ENCODE results near the gene C6orf132. TPM values are rescaled to one million over a fixed set of nuclear protein-coding genes. Genes with fewer than 3 reads are reported as not detected.
"Not testable (repeated sequence)": the region's sequence is repeated elsewhere in the genome, so short reads cannot be mapped to it uniquely, and the experiment has no call there.

Gene C6orf132
- total RNA-seq, 2 experiments from 2014 or later: 0.12 to 0.14 TPM

GRCh38 chr6:42175860-42176259 lies 33.4 kb upstream of the C6orf132 start:
- Mint-ChIP-seq H3K4me1 (ENCODE audit: low read depth) (no peaks in the 10 kb centered on the region), H3K27ac (no peak overlapping the region), H3K27me3 (ENCODE audit: low read depth) (no peaks in the 10 kb centered on the region), H3K36me3 (ENCODE audit: low read depth) (no peaks in the 10 kb centered on the region), H3K9me3 (no peaks in the 10 kb centered on the region), H3K4me3 (no peak overlapping the region)
- intact Hi-C loops (cut with micrococcal nuclease): loop anchor here (5.0 kb wide), 1 partner anchor 41 kb away; the partner anchor contains the start of gene MRPS10
- CTCF ChIA-PET: no interaction called here
- DNase-seq: peak; percentile 13

GRCh38 chr6:42173101-42173500 lies 30.7 kb upstream of the C6orf132 start, which contains the start of gene GUCA1A:
TSS of gene GUCA1A (plus strand) at chr6:42173364. CDS start at chr6:42173614, 250 bp downstream.
- Mint-ChIP-seq H3K27ac (no peak within 1 kb of the TSS), H3K36me3 (ENCODE audit: low read depth) (no peaks in the 10 kb centered on the region), H3K9me3 (no peaks in the 10 kb centered on the region), H3K4me3 (no peak within 1 kb of the TSS), H3K4me1 (ENCODE audit: low read depth) (no peaks in the 10 kb centered on the region), H3K27me3 (ENCODE audit: low read depth) (no peaks in the 10 kb centered on the region)
- intact Hi-C loops (cut with micrococcal nuclease): no loop called here
- CTCF ChIA-PET: interaction anchor here (1.2 kb wide), 1 partner anchor 68 kb away, joined by 3 read pairs; no protein-coding TSS in a partner anchor
- DNase-seq: no peak

DNA sequence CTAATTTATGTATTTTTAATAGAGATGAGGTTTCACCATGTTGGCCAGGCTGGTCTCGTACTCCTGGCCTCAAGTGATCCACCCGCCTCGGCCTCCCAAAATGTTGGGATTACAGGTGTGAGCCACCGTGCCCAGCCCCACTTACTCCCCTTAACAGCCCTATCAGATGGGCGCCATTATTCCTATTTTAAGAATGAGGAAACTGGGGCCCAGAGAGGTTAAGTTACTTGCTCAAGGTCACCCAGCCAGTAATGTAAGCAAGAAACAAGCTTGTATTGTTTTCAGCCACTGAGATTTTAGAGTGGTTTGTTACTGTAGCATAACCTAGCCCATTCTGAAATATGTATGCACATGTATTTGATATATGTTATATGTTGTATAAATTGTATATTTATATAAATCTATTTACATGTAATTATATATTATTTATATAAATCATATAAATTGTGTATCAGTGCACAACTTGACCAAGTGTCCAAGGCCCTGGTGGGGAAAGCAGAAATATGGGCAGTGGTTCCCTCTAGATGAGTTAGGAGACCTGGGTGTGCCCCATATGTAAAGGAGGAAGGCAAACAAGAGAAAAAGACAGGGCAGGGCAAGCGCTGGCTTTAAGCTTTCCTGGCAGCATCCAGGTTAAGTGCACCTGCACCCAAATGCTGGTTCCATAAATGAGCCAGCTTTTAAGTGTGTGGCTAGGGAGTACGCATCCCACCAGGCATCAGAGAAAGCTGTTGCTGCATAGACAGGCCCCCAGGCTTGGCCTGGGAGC lies 29.6 kb upstream of the C6orf132 start:
- intact Hi-C loops (cut with micrococcal nuclease): no loop called here
- Mint-ChIP-seq H3K4me3 (no peak overlapping the region), H3K9me3 (no peaks in the 10 kb centered on the region), H3K27ac (no peak overlapping the region), H3K4me1 (ENCODE audit: low read depth) (no peaks in the 10 kb centered on the region), H3K27me3 (ENCODE audit: low read depth) (no peaks in the 10 kb centered on the region), H3K36me3 (ENCODE audit: low read depth) (no peaks in the 10 kb centered on the region)
- no peak for DNase-seq
- CTCF ChIA-PET: interaction anchor here (0.9 to 1.2 kb wide), 2 partner anchors 8 to 67 kb away, joined by 3 read pairs; no protein-coding TSS in a partner anchor

DNA sequence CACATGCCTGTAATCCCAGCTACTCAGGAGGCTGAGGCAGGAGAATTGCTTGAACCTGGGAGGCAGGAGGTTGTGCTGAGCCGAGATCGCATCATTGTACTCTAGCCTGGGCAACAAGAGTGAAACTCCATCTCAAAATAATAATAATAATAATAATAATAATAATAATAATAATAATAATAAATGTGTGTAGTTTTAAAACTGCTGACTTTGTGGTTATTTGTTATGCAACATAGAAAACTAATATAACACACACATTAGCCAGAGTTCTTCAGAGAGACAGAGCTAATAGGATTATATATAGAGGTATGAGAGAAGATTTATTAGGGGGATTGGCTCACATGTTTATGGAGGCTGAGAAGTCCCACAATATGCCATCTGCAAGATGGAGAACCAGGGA lies 27.4 kb upstream of the C6orf132 start:
- H3K36me3 Mint-ChIP-seq (ENCODE audit: low read depth); intact Hi-C loops (cut with micrococcal nuclease); H3K4me1 Mint-ChIP-seq (ENCODE audit: low read depth); H3K9me3 Mint-ChIP-seq; DNase-seq; H3K27ac Mint-ChIP-seq; H3K27me3 Mint-ChIP-seq (ENCODE audit: low read depth); H3K4me3 Mint-ChIP-seq: not testable (repeated sequence)
- CTCF ChIA-PET: interaction anchor here (0.6 to 3.5 kb wide), 4 partner anchors 18 to 378 kb away, joined by 3 to 17 read pairs (median 4); no protein-coding TSS in a partner anchor

- Mint-ChIP-seq H3K27ac (no peak overlapping the region), H3K27me3 (ENCODE audit: low read depth) (no peaks in the 10 kb centered on the region), H3K36me3 (ENCODE audit: low read depth) (no peaks in the 10 kb centered on the region), H3K9me3 (no peaks in the 10 kb centered on the region), H3K4me1 (ENCODE audit: low read depth) (no peaks in the 10 kb centered on the region), H3K4me3 (no peak overlapping the region)
- intact Hi-C loops (cut with micrococcal nuclease): no loop called here
- CTCF ChIA-PET: interaction anchor here (0.8 to 3.5 kb wide), 5 partner anchors 46 to 379 kb away, joined by 3 to 17 read pairs (median 3); no protein-coding TSS in a partner anchor
- DNase-seq: no peak
Observed at GRCh38 chr6:42168650-42169049, 26.2 kb upstream of the C6orf132 start.

DNA sequence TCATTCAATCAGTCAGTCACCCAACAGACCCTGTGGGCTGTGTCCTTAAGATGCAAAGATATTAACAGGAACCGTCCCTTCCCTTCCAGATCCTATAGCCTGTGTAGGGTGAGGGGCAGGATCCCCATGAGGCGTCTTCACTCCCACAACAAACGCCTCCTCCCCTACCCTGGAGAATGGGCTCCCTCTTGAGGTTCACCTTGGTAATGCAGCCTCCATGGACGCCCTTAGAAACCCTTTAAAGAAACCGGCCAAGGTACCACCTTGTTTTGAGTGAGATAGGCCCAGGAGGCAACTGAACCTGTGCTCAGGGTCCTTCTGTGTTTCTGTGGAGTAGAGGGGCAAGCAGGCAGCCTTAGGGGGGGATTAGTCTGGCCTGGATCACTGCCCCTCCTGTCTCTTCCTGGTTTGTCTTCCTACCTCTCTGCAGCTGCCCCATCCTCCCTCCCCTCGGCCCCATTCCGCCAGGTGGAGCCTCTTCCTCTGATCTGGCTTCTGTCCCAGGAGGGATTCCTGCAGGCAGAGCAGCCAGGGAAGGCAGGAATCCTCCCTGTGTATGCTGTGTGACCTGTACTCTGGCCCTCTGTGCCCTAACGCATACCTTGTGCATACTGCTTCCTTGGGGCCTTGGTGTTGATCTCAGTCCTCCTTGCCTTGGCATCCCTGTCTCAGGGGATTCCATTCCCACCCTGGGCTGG lies 24.2 kb upstream of the C6orf132 start:
- Mint-ChIP-seq H3K9me3 (no peaks in the 10 kb centered on the region), H3K27ac (no peak overlapping the region), H3K36me3 (ENCODE audit: low read depth) (no peaks in the 10 kb centered on the region), H3K4me3 (no peak overlapping the region), H3K4me1 (ENCODE audit: low read depth) (no peaks in the 10 kb centered on the region), H3K27me3 (ENCODE audit: low read depth) (no peaks in the 10 kb centered on the region)
- DNase-seq: peak; percentile 91
- CTCF ChIA-PET: interaction anchor here (1.0 to 3.5 kb wide), 7 partner anchors 21 to 381 kb away, joined by 3 to 17 read pairs (median 3); partner anchors contain the start of gene TAF8
- intact Hi-C loops (cut with micrococcal nuclease): loop anchor here (1.0 kb wide), 7 partner anchors 62 to 563 kb away; partner anchors contain the start of gene PRICKLE4

GRCh38 chr6:42165016-42165415 lies 22.6 kb upstream of the C6orf132 start:
- H3K36me3 Mint-ChIP-seq (ENCODE audit: low read depth): no peaks in the 10 kb centered on the region
- H3K27me3 Mint-ChIP-seq (ENCODE audit: low read depth): no peaks in the 10 kb centered on the region
- intact Hi-C loops (cut with micrococcal nuclease): no loop called here
- H3K4me1 Mint-ChIP-seq (ENCODE audit: low read depth): no peaks in the 10 kb centered on the region
- no peaks in the 10 kb centered on the region for H3K9me3 Mint-ChIP-seq
- H3K4me3 Mint-ChIP-seq: no peak overlapping the region
- no peak for DNase-seq
- no peak overlapping the region for H3K27ac Mint-ChIP-seq
- CTCF ChIA-PET: interaction anchor here (1.0 to 4.1 kb wide), 5 partner anchors 60 to 364 kb away, joined by 3 to 22 read pairs (median 3); partner anchors contain the start of gene TAF8

DNA sequence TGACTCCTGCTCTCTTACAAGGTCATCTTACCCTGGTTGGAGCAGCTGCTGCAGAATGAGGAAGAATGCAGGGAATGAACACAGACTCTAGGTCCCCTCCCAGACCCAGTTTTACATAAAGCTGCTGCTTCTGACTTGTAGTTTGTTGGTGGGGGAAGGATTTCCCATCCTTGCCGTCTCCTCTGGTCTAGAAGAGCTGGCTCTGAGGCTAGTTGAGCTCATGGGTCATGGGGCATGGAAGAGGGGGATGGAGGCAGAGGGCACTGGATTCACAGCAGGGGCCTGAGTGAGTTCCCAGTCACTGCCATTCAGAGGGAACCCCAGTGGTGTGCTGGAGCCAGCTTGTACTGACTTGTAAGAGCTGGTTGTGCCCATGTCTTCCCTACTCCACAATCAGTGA lies 21.6 kb upstream of the C6orf132 start:
- no peaks in the 10 kb centered on the region for H3K9me3 Mint-ChIP-seq
- CTCF ChIA-PET: interaction anchor here (0.6 to 4.1 kb wide), 7 partner anchors 8 to 388 kb away, joined by 3 to 22 read pairs (median 3); no protein-coding TSS in a partner anchor
- H3K4me3 Mint-ChIP-seq: no peak overlapping the region
- H3K27me3 Mint-ChIP-seq (ENCODE audit: low read depth): no peaks in the 10 kb centered on the region
- H3K27ac Mint-ChIP-seq: no peak overlapping the region
- DNase-seq: no peak
- no peaks in the 10 kb centered on the region for H3K4me1 Mint-ChIP-seq (ENCODE audit: low read depth)
- intact Hi-C loops (cut with micrococcal nuclease): no loop called here
- no peaks in the 10 kb centered on the region for H3K36me3 Mint-ChIP-seq (ENCODE audit: low read depth)

DNA sequence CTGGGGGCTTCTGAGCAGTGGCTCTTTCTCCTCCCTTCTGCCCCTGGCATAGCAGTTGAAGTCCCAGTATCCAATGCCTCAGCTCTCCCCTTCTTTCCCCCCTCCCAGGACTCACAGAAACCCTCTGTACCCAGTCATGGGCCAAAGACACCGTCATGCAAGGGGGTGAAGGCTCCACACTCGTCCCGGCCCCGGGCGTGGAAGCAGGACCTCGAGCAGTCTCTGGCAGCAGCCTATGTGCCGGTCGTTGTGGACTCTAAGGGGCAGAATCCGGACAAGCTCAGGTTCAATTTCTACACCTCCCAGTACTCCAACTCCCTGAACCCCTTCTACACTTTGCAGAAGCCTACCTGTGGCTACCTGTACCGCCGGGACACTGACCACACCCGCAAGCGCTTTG lies 20.4 kb upstream of the C6orf132 start:
- H3K27me3 Mint-ChIP-seq (ENCODE audit: low read depth): no peaks in the 10 kb centered on the region

GRCh38 chr6:42162384-42162783 lies 20.0 kb upstream of the C6orf132 start:
- no peak overlapping the region for H3K27ac Mint-ChIP-seq
- H3K36me3 Mint-ChIP-seq (ENCODE audit: low read depth): no peaks in the 10 kb centered on the region
- DNase-seq: no peak
- no peaks in the 10 kb centered on the region for H3K27me3 Mint-ChIP-seq (ENCODE audit: low read depth)
- H3K9me3 Mint-ChIP-seq: no peaks in the 10 kb centered on the region
- H3K4me1 Mint-ChIP-seq (ENCODE audit: low read depth): no peaks in the 10 kb centered on the region
- CTCF ChIA-PET: interaction anchor here (4.1 kb wide), 1 partner anchor 316 kb away, joined by 22 read pairs; no protein-coding TSS in a partner anchor
- intact Hi-C loops (cut with micrococcal nuclease): no loop called here
- H3K4me3 Mint-ChIP-seq: no peak overlapping the region

More for the DNA sequence above, 20.4 kb upstream of the C6orf132 start:
- CTCF ChIA-PET: interaction anchor here (1.1 to 4.1 kb wide), 2 partner anchors 316 to 389 kb away, joined by 4 to 22 read pairs; no protein-coding TSS in a partner anchor
- no peaks in the 10 kb centered on the region for H3K9me3 Mint-ChIP-seq
- H3K4me3 Mint-ChIP-seq: no peak overlapping the region
- DNase-seq: no peak
- intact Hi-C loops (cut with micrococcal nuclease): no loop called here
- no peaks in the 10 kb centered on the region for H3K4me1 Mint-ChIP-seq (ENCODE audit: low read depth)
- H3K36me3 Mint-ChIP-seq (ENCODE audit: low read depth): no peaks in the 10 kb centered on the region
- H3K27ac Mint-ChIP-seq: no peak overlapping the region

DNA sequence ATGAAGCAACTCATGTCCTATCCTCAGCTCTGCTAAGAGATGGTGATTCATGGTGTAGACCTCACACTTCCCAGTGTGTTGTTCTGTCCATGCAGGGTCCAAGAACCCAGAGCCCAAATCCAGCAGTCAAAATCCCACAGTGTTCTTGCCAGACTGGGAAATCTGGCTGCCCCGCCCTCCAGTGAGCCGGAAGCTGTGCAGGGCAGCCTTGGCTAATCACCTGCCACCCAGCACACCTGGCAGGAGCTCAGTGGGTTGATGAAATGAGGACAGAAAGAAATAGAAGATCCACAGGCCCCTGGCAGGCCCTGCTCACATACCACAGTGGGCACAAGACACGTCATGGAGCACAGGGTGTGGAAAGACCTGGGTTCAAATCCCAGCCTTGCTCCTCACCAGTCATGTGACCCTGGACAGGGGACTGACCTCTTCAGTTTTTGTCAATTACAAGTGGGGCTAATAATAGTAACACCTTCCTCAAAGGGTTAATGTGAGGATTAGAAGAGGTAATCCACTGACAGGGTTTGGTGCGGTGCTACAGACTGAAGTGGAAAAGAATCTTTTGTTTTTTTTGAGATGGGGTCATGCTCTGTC lies 17.1 kb upstream of the C6orf132 start:
- Mint-ChIP-seq H3K9me3 (no peaks in the 10 kb centered on the region), H3K36me3 (ENCODE audit: low read depth) (no peaks in the 10 kb centered on the region), H3K4me1 (ENCODE audit: low read depth) (no peaks in the 10 kb centered on the region), H3K4me3 (no peak overlapping the region), H3K27ac (no peak overlapping the region), H3K27me3 (ENCODE audit: low read depth) (no peaks in the 10 kb centered on the region)
- CTCF ChIA-PET: no interaction called here
- no peak for DNase-seq
- intact Hi-C loops (cut with micrococcal nuclease): no loop called here

DNA sequence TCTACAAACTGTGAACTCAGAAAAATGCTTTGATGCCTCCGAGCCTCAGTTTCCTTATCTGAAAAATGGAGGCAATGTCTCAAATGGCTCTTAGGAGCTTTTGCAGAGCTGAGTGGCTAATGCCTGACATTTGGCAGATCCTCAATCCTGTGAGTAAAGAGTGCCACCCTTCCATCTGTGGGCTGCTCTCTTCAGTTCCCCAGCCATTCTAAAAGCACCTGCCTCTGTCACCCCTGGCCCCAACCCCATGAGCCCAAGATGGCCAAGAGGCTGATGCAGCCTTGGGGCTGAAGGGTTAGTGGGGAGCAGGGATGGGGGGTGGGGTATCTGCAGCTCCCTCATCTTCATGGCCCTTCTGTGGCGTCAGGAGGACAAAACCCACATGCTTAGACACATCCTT lies 16.2 kb upstream of the C6orf132 start:
- intact Hi-C loops (cut with micrococcal nuclease): no loop called here
- CTCF ChIA-PET: no interaction called here
- Mint-ChIP-seq H3K4me1 (ENCODE audit: low read depth) (no peaks in the 10 kb centered on the region), H3K27me3 (ENCODE audit: low read depth) (no peaks in the 10 kb centered on the region), H3K27ac (no peak overlapping the region), H3K4me3 (no peak overlapping the region), H3K9me3 (no peaks in the 10 kb centered on the region), H3K36me3 (ENCODE audit: low read depth) (no peaks in the 10 kb centered on the region)
- no peak for DNase-seq
